Lung (tissue), 12 donors: Measurements from ENCODE around the gene CYB5R2. TPM values are rescaled to one million over a fixed set of nuclear protein-coding genes. Genes with fewer than 3 reads are reported as not detected.

ENCODE experiments used
- ATAC-seq: fragments of 200-7000 bp; cut with Tn5 transposase; one replicate; pipeline ENCODE4 v1.9.1; 2020; ENCODE audit warnings: moderate number of reproducible peaks; ENCODE audit not compliant: insufficient read depth, low FRiP score
- DNase-seq, 3 donors: peaks; one replicate each; pipeline ENCODE4 v3.0.0-alpha.2; 2013 to 2017
- H3K27ac ChIP-seq, 2 donors: one replicate each; pipeline ENCODE4 v1.5.1; 2013; ENCODE audit warnings: mild to moderate bottlenecking in 2 of 2, moderate library complexity in 2 of 2, control low read depth in 1 of 2, inconsistent platforms in 1 of 2, low read depth in 1 of 2, low read length in 1 of 2
- H3K27me3 ChIP-seq, 3 donors: one replicate each; pipeline ENCODE4 v1.5.1; 2013; ENCODE audit warnings: low read length in 2 of 3; ENCODE audit not compliant: control insufficient read depth in 3 of 3, insufficient read depth in 3 of 3
- H3K36me3 ChIP-seq, 4 donors: one replicate each; pipeline ENCODE4 v1.5.1; 2013; ENCODE audit warnings: low read length in 4 of 4, mild to moderate bottlenecking in 1 of 4, moderate library complexity in 1 of 4; ENCODE audit not compliant: control insufficient read depth in 4 of 4, insufficient read depth in 4 of 4
- H3K4me1 ChIP-seq, 5 donors: one replicate each; pipeline ENCODE4 v1.5.1; 2013; ENCODE audit warnings: low read length in 5 of 5, mild to moderate bottlenecking in 2 of 5, moderate library complexity in 1 of 5; ENCODE audit not compliant: control insufficient read depth in 5 of 5, insufficient read depth in 5 of 5
- H3K4me3 ChIP-seq: one replicate; pipeline ENCODE4 v1.5.1; 2013; ENCODE audit warnings: mild to moderate bottlenecking, control low read depth, moderate library complexity
- H3K9ac ChIP-seq, 2 donors: one replicate each; pipeline ENCODE4 v1.5.1; 2013; ENCODE audit warnings: low read length in 2 of 2, control low read depth in 1 of 2; ENCODE audit not compliant: insufficient read depth in 1 of 2
- H3K9me3 ChIP-seq, 4 donors: one replicate each; pipeline ENCODE4 v1.5.1; 2013; ENCODE audit warnings: low read length in 3 of 4, mild to moderate bottlenecking in 1 of 4, moderate library complexity in 1 of 4; ENCODE audit not compliant: control insufficient read depth in 4 of 4, insufficient read depth in 3 of 4
- WGBS, 2 donors: extraction: QIAGEN DNeasy Blood & Tissue Kit; methylation state at CpG; one replicate each; pipeline ENCODE4 v1.1.7; 2013; 5-methylcytosine and 5-hydroxymethylcytosine counted together
- polyA plus RNA-seq, 2 donors: library from polyadenylated mRNA; stranded (reverse); fragments of 200-250 nt; gene quantifications; one replicate each; pipeline ENCODE4 v1.2.1, GENCODE V29; 2013
- total RNA-seq, 2 donors: library from RNA; depleted of rRNA in 1 of 2; stranded (reverse); fragments of >200 nt in 1 of 2; gene quantifications; one replicate each; pipeline ENCODE4 v1.2.1, GENCODE V29; 2014 to 2021
- TF ChIP-seq, protein P1 (sequence below): IDR thresholded peaks from 2 replicates; pipeline ENCODE4 v1.5.1; 2012; ENCODE audit warnings: mild to moderate bottlenecking; ENCODE audit errors: control extremely low read depth, extremely low read depth
- donor health status: control.
- donor health status: control.
- donor health status: Bipolar disorder and iron deficiency.
- donor health status: healthy.
- donor health status: DM: yes; HTN: yes; CAD: no.

The CYB5R2 gene
- total and polyA plus RNA-seq, 4 donors, result 7.1 to 15.5 (median 13.7) TPM

DNA sequence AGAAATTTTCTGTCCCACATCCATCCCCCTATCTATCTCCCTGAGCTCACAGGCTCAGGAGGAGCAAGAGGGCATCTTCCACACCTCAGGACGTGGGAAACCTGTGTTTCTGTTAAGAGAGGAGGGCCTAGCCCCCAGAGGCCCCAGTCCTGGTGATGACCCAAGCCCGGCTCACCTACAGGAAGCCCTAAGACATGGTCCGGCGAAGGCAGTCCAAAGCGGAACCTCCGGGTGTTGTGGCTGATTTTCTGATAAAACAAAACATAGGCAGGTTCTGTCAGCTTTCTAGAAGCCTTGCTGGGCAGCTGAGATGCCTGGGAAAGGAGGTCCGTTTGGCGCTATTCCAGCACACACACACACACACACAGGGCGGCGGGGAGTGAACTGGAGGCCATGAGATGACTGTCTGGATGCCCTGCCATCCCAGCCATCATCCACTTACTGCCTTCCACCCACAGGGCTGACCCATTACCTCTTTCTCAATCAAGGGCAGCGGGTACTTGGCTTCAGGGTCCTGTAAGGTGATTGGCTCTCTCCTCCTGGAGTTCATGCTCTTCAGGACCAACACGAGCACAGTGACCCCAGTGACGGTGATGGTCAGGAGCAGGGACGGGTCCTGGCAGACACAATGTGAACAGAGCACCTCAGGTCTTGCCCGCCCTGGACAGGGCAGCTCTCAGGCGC, 882 bp downstream of the CYB5R2 start:
- H3K4me1 ChIP-seq, result peaks cover 0 to 16% (median 7%) of the 10 kb centered on the region in 5 donors
- TF ChIP-seq, protein P1, sequence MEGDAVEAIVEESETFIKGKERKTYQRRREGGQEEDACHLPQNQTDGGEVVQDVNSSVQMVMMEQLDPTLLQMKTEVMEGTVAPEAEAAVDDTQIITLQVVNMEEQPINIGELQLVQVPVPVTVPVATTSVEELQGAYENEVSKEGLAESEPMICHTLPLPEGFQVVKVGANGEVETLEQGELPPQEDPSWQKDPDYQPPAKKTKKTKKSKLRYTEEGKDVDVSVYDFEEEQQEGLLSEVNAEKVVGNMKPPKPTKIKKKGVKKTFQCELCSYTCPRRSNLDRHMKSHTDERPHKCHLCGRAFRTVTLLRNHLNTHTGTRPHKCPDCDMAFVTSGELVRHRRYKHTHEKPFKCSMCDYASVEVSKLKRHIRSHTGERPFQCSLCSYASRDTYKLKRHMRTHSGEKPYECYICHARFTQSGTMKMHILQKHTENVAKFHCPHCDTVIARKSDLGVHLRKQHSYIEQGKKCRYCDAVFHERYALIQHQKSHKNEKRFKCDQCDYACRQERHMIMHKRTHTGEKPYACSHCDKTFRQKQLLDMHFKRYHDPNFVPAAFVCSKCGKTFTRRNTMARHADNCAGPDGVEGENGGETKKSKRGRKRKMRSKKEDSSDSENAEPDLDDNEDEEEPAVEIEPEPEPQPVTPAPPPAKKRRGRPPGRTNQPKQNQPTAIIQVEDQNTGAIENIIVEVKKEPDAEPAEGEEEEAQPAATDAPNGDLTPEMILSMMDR, result no peak
- peaks cover 0 to 6% (median 0%) of the 10 kb centered on the region in 4 donors for H3K36me3 ChIP-seq
- peak overlapping the region in 1 of 2 donors; percentile 6 for H3K9ac ChIP-seq
- peaks cover 0 to 9% (median 4%) of the 10 kb centered on the region in 3 donors for H3K27me3 ChIP-seq
- DNase-seq (no peak), ATAC-seq (no peak)
- WGBS, 2 donors, result 90 to 95% methylated on average over 16 of the region's 16 CpGs
- H3K9me3 ChIP-seq, result no peaks in the 10 kb centered on the region
- H3K27ac ChIP-seq, result no peak overlapping the region
- H3K4me3 ChIP-seq, result no peak overlapping the region

GRCh38 chr11:7671347-7672215, 1.7 kb downstream of the CYB5R2 start:
- DNase-seq (peak; percentile 45 to 73 (median 52)), ATAC-seq (no peak)
- Histone ChIP-seq H3K4me1 (peaks cover 0 to 16% (median 7%) of the 10 kb centered on the region in 5 donors), H3K9me3 (no peaks in the 10 kb centered on the region), H3K27ac (no peak overlapping the region), H3K36me3 (peaks cover 0 to 7% (median 0%) of the 10 kb centered on the region in 4 donors), H3K4me3 (no peak overlapping the region), H3K9ac (no peak overlapping the region), H3K27me3 (peaks cover 0 to 9% (median 4%) of the 10 kb centered on the region in 3 donors)
- WGBS, 2 donors, result 75 to 84% methylated on average over 10 of the region's 10 CpGs
- TF ChIP-seq, protein P1, result no peak

GRCh38 chr11:7670641-7671040, 2.7 kb downstream of the CYB5R2 start:
- Histone ChIP-seq H3K4me1 (peaks cover 0 to 16% (median 7%) of the 10 kb centered on the region in 5 donors), H3K36me3 (peaks cover 0 to 7% (median 0%) of the 10 kb centered on the region in 4 donors), H3K27me3 (peaks cover 0 to 9% (median 4%) of the 10 kb centered on the region in 3 donors), H3K4me3 (no peak overlapping the region), H3K9ac (no peak overlapping the region), H3K27ac (no peak overlapping the region), H3K9me3 (no peaks in the 10 kb centered on the region)
- TF ChIP-seq, protein P1, result no peak
- 30 to 56% methylated on average over 4 of the region's 4 CpGs for WGBS, 2 donors
- DNase-seq, result no peak
- ATAC-seq, result no peak
